Mesenteric fat pad (tissue), 1 donor: ENCODE measurements around the gene HPCA. TPM values are rescaled to one million over a fixed set of nuclear protein-coding genes. Genes with fewer than 3 reads are reported as not detected.

Experiments used
- DNase-seq: peaks from one replicate; pipeline ENCODE4 v3.0.0-alpha.2; 2020; ENCODE audit warnings: low spot score
- total RNA-seq: library from RNA; stranded (reverse); fragmentation: NEBNext Ultra II Directional; extraction: Animal tissue kit (Norgen Biotek cat#: 25700); gene quantifications from one replicate; pipeline ENCODE4 v1.2.1, GENCODE V29; 2021
- donor health status: DM: yes; HTN: yes; CAD: no.

HPCA gene
- total RNA-seq, 1 donor from 2014 or later = not detected

- DNase-seq = no peak
Observed at GRCh38 chr1:32928715-32929114, 42.4 kb downstream of the HPCA start.

- no peak for DNase-seq
Observed at GRCh38 chr1:32929366-32929765, 43.1 kb downstream of the HPCA start.

- no peak for DNase-seq
Observed at GRCh38 chr1:32931760-32932159, 45.5 kb downstream of the HPCA start.

- no peak for DNase-seq
Observed at GRCh38 chr1:32933742-32934322, 47.5 kb downstream of the HPCA start.

- DNase-seq = no peak
Observed at GRCh38 chr1:32934535-32934934, 48.2 kb downstream of the HPCA start.

- DNase-seq = no peak
Observed at GRCh38 chr1:32937061-32937460, 50.8 kb downstream of the HPCA start.

- DNase-seq = no peak
Observed at GRCh38 chr1:32939655-32940371, 53.5 kb downstream of the HPCA start.

- DNase-seq = no peak
Observed at GRCh38 chr1:32944180-32944579, 57.9 kb downstream of the HPCA start.

Other genes with a start within 250 kb of the HPCA start
- gene ZBTB8OS, start 235.9 kb upstream of the HPCA start, total RNA-seq = 32.8 TPM
- gene RBBP4, start 235.3 kb upstream of the HPCA start, total RNA-seq = 95.2 TPM
- gene SYNC, start 183.7 kb upstream of the HPCA start, total RNA-seq = 27.1 TPM
- 125 TPM for gene YARS1, start 69.1 kb upstream of the HPCA start, total RNA-seq
- gene S100PBP, start 68.8 kb upstream of the HPCA start, total RNA-seq = 25.0 TPM
- gene FNDC5, start 15.6 kb upstream of the HPCA start, total RNA-seq = 0.96 TPM
- gene TMEM54, start 14.9 kb downstream of the HPCA start, total RNA-seq = 26.8 TPM
- 23.5 TPM for gene RNF19B, start 78.3 kb downstream of the HPCA start, total RNA-seq
- 159 TPM for gene AK2, start 150.4 kb downstream of the HPCA start, total RNA-seq
- gene AZIN2, start 194.7 kb downstream of the HPCA start, total RNA-seq = 2.1 TPM